Measurements from ENCODE around the gene RFNG. TPM values are rescaled to one million over a fixed set of nuclear protein-coding genes. Genes with fewer than 3 reads are reported as not detected.

RFNG gene
- total and polyA plus RNA-seq, 2 of the 13 experiments (the other 11 are each of a cell fraction or from before 2014, with no cell fraction given): 61.4 to 64.0 TPM

DNA sequence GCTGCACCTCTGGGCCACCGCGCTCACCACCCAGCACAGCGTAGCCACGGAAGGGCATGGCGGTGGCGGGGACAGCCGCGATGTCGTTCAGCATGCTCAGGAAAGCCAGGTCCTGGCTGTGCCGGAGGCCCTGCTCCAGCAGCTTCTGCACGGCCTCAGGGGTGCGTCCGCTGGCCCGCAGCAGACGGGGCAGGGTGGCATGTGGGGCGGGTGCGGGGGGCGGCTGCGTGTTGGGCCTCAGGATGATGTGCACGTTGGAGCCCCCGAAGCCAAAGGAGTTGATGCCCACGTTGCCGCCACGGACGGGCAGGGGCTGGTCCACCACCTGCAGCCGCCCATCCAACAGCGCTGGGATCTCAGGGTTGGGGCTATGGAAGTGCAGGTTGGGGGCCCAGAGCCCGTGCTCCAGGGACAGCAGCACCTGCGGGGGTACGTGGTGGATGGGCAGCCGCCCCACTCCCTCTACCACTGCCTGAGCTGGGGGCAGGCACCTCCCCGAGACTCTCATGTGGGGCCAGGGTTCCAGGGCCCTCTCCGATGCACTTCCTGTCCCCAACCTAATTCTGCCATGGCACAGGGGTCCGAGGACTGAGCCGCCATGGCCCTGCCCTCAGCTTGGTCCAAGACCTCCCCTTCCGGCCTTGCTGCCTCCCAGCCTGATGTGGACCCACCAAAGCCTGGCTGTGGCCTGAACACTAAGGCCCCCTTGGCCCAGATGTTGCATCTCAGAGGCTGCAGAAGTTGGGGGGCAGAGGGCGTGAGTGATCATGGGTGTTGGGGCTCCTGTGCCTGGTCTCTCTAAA lies 39.9 kb upstream of the RFNG start (continued):
- no peak for TF ChIP-seq ZNF768 (CRISPR knock-in tag; IDR thresholded peaks at IDR 0.05)
- TF ChIP-seq ZNF839 (CRISPR knock-in tag; IDR thresholded peaks at IDR 0.05; ENCODE audit: borderline replicate concordance): no peak
- TF ChIP-seq, protein P1, sequence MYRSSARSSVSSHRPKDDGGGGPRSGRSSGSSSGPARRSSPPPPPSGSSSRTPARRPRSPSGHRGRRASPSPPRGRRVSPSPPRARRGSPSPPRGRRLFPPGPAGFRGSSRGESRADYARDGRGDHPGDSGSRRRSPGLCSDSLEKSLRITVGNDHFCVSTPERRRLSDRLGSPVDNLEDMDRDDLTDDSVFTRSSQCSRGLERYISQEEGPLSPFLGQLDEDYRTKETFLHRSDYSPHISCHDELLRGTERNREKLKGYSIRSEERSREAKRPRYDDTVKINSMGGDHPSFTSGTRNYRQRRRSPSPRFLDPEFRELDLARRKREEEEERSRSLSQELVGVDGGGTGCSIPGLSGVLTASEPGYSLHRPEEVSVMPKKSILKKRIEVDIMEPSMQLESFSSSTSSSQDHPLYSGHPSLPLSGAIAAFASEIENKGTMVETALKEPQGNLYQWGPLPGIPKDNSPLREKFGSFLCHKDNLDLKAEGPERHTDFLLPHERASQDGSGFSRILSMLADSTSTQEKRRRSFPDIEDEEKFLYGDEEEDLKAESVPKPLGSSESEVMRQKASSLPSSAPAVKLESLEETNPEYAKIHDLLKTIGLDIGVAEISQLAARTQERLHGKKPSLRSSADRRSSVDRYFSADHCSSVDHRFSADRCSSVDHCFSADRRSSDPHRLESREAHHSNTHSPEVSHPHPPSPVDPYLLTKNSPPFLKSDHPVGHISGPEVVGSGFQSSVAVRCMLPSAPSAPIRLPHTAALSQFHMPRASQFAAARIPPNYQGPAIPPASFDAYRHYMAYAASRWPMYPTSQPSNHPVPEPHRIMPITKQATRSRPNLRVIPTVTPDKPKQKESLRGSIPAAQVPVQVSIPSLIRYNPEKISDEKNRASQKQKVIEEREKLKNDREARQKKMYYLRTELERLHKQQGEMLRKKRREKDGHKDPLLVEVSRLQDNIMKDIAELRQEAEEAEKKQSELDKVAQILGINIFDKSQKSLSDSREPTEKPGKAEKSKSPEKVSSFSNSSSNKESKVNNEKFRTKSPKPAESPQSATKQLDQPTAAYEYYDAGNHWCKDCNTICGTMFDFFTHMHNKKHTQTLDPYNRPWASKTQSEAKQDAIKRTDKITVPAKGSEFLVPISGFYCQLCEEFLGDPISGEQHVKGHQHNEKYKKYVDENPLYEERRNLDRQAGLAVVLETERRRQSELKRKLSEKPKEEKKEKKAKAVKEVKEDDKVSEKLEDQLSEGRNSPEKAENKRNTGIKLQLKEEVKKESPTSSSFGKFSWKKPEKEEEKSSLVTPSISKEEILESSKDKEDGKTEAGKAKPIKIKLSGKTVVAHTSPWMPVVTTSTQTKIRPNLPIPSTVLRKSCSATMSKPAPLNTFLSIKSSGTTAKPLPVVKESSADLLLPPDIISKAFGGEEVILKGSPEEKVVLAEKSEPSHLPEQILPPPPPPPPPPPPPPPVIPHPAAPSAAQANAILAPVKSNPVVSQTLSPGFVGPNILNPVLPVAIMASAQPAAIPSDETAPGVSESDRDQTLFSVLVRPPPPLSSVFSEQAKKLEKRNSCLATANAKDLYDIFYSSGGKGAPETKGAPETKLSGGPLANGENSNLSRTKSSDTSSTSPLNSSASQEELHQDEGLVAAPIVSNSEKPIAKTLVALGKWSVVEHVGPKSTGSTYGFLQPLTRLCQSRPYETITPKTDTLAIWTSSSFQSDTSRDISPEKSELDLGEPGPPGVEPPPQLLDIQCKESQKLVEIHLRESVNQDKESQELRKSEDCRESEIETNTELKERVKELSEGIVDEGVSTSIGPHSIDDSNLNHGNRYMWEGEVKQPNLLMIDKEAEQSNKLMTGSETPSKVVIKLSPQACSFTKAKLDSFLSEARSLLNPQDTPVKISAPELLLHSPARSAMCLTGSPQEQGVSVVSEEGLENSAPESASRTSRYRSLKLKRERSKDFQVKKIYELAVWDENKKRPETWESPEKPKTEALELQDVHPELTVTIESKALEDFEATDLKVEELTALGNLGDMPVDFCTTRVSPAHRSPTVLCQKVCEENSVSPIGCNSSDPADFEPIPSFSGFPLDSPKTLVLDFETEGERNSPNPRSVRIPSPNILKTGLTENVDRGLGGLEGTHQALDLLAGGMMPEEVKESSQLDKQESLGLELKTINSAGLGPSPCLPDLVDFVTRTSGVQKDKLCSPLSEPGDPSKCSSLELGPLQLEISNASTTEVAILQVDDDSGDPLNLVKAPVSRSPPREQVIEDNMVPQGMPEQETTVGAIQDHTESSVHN (CRISPR knock-in tag; IDR thresholded peaks at IDR 0.05): no peak
- TF ChIP-seq, protein P2, sequence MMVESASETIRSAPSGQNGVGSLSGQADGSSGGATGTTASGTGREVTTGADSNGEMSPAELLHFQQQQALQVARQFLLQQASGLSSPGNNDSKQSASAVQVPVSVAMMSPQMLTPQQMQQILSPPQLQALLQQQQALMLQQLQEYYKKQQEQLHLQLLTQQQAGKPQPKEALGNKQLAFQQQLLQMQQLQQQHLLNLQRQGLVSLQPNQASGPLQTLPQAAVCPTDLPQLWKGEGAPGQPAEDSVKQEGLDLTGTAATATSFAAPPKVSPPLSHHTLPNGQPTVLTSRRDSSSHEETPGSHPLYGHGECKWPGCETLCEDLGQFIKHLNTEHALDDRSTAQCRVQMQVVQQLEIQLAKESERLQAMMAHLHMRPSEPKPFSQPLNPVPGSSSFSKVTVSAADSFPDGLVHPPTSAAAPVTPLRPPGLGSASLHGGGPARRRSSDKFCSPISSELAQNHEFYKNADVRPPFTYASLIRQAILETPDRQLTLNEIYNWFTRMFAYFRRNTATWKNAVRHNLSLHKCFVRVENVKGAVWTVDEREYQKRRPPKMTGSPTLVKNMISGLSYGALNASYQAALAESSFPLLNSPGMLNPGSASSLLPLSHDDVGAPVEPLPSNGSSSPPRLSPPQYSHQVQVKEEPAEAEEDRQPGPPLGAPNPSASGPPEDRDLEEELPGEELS (CRISPR knock-in tag; IDR thresholded peaks at IDR 0.05): no peak
- no peak for TF ChIP-seq ZNF205 (CRISPR knock-in tag; IDR thresholded peaks at IDR 0.05)
- TF ChIP-seq AGO2 (optimal IDR thresholded peaks at IDR 0.05; ENCODE audit: low read depth, low read length): peak; percentile 93
- TF ChIP-seq RAD51 (IDR thresholded peaks at IDR 0.05; ENCODE audit: borderline replicate concordance): no peak
- no peak for TF ChIP-seq MYNN (CRISPR knock-in tag; IDR thresholded peaks at IDR 0.05; ENCODE audit: low read depth)
- no peak for TF ChIP-seq RFX3 (CRISPR knock-in tag; IDR thresholded peaks at IDR 0.05)
- TF ChIP-seq, protein P3, sequence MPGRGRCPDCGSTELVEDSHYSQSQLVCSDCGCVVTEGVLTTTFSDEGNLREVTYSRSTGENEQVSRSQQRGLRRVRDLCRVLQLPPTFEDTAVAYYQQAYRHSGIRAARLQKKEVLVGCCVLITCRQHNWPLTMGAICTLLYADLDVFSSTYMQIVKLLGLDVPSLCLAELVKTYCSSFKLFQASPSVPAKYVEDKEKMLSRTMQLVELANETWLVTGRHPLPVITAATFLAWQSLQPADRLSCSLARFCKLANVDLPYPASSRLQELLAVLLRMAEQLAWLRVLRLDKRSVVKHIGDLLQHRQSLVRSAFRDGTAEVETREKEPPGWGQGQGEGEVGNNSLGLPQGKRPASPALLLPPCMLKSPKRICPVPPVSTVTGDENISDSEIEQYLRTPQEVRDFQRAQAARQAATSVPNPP (CRISPR knock-in tag; IDR thresholded peaks at IDR 0.05): 0 out of 2 replicates have a peak, but pooled peaks have one; percentile 55
- TF ChIP-seq ZNF274 (CRISPR knock-in tag; IDR thresholded peaks at IDR 0.05): peak; percentile 23; the same call in 1 of the 2 replicates
- TF ChIP-seq MED1 (CRISPR knock-in tag; IDR thresholded peaks at IDR 0.05): no peak
- TF ChIP-seq, protein P4, sequence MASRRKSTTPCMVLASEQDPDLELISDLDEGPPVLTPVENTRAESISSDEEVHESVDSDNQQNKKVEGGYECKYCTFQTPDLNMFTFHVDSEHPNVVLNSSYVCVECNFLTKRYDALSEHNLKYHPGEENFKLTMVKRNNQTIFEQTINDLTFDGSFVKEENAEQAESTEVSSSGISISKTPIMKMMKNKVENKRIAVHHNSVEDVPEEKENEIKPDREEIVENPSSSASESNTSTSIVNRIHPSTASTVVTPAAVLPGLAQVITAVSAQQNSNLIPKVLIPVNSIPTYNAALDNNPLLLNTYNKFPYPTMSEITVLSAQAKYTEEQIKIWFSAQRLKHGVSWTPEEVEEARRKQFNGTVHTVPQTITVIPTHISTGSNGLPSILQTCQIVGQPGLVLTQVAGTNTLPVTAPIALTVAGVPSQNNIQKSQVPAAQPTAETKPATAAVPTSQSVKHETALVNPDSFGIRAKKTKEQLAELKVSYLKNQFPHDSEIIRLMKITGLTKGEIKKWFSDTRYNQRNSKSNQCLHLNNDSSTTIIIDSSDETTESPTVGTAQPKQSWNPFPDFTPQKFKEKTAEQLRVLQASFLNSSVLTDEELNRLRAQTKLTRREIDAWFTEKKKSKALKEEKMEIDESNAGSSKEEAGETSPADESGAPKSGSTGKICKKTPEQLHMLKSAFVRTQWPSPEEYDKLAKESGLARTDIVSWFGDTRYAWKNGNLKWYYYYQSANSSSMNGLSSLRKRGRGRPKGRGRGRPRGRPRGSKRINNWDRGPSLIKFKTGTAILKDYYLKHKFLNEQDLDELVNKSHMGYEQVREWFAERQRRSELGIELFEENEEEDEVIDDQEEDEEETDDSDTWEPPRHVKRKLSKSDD (CRISPR knock-in tag; IDR thresholded peaks at IDR 0.05; ENCODE audit: low read depth): no peak
